Measurements from ENCODE around the gene TNKS2.
A peak's percentile ranks its signal among the peaks of the same experiment; 100 is the strongest.
"Not testable (repeated sequence)": the region's sequence is repeated elsewhere in the genome, so short reads cannot be mapped to it uniquely, and the experiment has no call there.

The TNKS2 gene

DNA sequence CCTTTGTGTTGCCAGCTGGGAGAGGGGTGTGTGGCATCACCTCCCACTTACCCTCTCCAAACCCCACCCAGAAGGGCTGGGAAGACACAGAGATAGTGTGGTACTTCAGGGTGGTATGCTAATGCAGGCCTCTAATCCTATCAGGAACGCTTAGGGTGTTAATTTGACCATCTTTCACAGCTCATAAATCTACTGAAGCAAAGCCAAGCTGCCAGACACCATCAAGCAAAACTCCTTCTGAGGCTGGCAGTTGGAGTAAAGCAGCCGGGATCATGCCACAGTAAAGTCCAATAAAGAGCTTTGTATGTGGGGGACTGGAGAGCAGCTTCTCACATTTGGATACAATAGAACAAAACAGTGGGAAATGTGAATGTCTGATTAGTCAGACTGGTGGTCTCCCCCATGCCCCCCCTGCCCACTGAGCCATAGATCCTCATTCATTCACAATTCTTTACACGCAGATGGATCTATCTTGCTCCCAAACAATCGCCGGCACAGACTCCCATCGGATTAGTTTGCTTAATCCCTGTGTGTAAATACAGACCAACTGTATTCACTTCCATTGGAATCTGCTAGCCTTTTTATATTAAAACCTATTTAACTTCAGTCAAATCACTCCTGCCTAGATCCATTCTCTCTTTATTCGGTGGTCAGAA lies 81.4 kb downstream of the TNKS2 start:
- no peak for DNase-seq

DNA sequence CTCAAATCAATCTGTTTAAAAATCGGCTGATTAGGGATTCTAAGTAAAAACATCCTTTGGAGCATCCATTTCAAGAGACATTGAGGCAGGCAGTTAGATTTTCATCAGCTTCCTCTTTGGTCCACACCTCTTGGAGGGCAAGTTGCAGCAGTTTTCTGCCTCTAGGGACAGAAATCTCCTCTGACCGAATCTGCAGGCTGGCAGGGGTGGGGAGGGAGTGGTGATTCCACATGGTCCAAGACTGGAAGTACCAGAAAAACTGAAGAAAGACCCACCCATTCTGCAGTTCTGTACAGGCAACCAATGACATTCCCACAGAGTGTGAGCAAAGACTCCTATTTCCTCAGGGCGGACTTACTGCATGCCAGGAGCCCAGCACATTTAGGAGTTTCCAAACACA lies 82.1 kb downstream of the TNKS2 start:
- no peak for DNase-seq

DNA sequence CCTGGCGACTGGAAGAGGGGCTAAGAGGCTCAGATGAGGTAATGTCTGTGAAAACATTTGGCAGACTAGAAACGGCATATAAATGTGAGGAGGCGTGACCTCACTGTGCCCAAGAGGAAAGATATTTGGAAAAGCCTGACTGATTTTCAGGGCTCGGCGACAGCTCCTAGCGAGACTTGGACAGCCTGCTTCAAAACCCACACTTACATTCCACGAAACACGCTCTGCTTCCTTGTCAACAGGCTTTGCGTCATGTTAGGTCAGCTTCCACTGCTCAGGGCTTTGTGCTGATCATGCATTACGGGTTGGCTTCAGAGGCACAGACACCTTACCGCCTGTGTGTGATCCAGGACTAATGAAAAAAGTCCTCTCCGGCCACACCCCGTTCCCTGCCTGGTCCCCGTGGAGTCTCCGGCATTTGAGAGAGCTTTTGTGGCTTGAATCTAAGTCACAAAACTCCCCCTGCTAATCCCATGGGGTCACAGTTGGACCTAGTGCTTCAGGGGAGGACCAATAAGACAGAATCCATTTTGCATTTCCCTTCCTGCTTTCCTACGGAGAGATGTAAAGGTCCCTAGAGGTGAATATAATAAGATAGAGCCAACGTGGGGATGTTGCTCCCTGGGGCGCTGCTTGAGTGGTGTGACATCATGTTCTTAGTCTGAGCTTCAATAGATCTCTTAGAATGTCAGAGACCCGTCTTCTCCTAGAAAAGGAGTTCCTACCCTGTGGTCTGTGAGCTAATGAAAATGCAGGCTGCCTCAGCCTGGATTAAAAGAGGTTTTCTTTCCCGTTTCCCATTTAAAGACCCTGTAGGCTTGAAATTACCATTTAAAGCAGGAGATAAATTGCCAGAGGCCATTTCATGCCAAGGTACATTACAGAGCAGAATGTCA lies 85.6 kb downstream of the TNKS2 start:
- DNase-seq: no peak

DNA sequence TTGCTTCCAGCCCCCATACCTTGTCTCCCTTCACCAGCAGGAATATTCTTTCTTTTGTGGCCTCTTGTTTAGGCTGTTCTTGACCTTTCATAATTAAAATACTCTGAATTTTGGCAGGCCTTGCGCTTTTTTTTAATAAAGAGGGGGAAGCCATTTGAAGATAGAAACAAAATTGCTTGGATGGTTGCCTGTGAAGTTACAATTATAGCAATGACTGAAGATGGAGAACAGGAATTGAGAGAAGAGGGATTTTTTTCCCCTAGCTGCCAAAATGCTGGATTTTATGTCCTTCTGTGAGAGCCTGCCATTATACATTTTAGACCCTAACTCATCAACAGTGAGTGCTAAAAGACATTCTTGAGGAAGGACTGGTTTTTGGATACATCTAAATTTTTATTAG lies 86.3 kb downstream of the TNKS2 start:
- DNase-seq: no peak

DNA sequence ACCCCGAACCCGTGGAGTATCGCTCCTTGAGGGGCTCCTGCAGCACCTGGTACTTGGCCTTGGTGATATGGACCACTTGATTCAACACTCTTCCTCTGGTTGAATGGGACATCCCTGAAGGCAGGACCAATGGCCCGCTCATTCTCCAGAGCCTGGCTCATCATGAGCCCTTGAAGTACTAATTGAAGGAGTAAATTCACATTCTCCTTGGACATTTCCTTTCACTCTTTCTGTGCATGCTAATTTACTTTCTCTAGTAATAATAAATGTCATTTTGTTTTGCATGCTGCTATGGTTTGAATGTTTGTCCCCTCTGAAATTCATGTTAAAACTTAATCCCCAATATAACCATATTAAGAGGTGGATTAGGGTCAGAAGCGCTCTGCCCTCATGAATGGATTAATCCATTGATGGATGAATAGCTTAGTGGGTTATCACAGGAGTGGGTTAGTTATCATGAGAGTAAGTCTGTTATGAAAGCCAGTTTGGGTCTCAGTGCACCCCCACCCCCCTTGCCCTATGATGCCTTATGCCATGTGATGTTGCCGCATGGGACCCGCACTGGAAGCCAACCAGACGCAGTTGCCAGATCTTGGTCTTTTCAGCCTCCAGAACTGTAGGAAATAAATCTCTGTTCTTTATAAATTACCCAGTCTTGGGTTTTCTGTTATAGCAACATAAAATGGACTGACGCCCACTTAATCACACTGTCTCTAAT lies 87.3 kb downstream of the TNKS2 start:
- no peak for DNase-seq

DNA sequence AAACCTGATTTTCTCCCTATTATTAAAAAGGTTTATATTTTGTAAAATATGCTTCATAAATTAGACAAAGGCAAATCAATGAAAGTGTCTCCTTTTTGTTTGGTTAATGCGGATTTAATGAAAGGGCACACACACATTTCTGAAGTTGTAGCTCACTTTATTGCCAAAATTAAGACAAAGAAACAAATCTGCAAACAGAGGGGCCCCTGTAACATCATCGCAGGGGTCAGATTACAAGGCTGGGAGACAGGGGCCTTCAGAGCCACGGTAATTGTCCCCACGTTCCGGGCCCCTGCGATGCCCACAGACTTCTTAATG lies 88.7 kb downstream of the TNKS2 start:
- DNase-seq: no peak

DNA sequence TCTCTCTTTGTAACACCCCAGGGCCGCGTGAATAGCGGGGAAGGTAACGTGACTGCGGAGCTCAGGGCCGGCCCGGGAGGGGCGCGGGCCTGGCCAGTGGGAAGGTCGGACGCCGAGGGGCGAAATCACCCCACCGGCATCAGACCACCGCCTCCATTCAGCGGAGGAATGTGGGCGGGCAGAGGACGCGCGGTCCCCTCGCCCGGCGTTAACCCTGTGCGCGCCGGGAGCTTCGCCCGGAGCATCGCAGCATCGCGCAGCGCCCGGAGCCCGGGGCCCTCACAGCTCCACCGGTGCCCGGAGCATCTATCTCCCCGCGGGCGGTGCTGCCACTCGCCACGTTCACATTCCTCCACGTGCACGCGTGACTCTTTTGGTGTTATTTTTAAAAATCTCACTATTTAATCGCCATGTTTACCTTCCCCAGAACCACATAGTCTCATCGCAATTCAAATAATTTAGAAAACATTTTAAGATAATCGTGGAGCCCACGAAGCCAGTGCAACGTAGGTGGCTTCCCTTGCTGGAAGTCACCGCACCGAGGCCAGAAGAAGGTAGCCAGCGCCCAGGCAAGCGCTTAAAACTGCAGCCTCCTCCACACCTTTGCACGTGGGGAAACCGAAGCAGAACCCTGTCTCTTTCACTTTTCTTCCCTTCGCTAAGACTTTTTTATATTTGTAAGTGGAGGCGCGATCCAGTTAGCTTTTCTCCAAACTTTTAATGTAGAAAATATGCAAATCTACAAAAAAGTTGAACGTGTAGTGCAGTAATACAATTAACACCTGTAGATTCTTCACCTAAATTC lies 89.2 kb downstream of the TNKS2 start:
- DNase-seq: peak; percentile 74

DNA sequence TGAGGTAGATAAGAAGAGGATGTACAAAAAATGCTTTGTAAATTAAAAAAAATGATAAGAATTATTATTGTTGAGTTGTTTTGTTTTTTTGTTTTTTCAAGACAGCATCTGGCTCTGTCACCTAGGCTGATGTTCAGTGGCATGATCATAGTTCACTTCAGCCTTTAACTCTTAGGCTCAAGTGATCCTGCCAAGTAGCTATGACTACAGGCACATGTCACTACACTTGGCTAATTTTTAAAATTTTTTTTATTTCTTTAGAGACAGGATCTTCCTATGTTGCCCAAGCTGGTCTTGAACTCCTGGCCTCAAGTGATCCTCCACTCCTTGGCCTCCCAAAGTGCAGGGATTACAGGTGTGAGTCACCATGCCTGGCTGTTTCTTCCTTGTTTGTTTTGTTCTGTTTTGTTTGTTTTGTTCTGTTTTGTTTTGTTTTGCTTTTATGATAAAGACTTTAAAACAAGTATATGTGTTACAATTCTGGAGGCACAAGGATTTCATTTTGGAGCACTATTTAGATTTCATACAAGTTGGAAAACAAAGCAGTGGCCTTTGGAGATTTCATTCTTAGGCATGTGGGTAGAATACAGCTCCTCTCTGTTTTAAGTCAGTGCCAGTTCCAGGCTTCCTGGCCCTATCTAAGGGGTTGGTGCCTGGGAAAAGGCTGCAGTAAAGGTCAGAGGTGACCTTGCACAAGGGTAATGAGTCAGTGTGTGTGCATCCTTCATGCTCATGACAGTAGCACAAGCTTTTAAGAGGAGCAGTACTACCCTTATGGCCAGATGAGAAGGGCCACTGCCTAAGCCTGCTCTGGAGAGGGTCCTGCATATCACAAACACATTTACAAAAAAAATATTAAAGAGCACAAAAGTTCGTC lies 93.1 kb downstream of the TNKS2 start:
- DNase-seq: no peak

DNA sequence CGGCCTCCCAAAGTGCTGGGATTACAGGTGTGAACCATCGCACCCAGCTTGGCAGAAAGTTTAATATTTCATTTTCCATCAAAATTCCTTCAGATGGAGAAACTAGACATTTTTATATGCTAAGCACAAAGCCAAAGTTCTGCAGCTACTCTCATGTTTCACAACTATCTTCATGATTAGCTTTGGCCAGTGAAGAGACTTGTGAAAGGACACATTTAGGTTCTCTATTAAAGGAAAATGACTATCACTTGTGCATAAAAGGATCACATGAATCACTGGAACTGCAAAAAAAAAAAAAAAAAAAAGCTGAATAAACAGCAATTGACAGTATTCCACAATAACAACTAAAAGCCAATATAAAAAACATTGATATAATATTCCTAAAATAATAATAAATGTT lies 94.8 kb downstream of the TNKS2 start:
- no peak for DNase-seq

DNA sequence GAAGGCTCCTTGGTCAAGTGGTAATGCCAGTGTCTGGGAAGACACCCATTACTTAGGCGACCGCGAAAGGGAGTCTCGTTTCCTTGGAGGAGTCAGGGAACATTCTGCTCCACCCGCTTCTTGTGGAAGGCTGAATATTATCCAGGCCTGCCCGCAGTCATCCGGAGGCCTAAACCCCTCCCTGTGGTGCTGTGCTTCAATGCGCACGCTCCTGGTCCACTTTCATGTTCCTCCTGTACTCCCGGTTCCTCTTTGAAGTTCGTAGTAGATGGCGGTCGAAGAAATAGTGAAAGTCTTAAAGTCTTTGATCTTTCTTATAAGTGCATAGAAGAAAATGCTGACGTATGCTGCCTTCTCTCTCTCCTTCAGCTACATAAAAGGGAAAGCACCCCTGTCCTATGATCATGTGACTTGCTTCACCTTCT lies 96.0 kb downstream of the TNKS2 start:
- DNase-seq: not testable (repeated sequence)

DNA sequence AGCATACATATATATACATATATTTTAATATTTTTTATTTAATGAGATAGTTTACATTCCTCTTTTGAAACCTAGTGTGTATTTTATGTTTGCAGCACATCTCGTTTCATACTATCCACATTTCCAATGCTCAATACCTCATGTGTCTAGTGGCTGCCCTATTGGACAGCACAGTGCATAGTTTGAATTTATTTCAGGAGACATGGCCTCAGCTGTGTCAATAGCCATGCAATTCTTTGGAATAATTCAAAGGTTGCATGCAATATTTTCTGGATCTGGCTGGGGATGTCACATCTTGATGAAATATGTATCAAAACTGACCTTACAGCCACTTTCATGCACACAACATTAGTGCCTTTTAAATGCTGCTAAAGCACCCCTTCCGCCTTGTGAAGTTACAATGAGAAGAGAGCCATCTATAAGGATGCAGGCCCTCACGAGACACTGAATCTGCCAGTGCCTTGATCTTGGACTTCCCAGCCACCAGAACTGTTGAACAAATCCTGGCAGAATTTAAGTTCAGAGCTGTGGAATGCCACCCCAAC lies 98.1 kb downstream of the TNKS2 start:
- DNase-seq: no peak

DNA sequence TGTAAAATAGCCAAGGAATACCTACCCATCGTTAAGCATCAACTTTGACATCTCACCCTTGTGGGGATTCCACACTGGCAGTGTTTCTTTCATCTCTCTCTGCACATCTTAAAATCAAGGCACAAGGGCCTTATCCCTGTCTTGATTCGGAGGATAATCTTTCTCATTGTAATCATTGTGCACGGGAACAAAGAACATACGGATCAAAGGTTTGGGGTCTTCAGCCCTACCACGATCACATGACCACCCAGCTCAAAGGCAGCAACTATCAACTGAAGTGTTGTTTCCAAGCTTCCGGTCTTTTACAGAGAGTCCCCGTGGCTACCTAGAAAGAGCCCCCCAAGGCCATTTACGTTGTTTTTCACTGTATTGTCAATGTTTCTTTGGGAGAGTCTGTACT lies 99.2 kb downstream of the TNKS2 start:
- no peak for DNase-seq

DNA sequence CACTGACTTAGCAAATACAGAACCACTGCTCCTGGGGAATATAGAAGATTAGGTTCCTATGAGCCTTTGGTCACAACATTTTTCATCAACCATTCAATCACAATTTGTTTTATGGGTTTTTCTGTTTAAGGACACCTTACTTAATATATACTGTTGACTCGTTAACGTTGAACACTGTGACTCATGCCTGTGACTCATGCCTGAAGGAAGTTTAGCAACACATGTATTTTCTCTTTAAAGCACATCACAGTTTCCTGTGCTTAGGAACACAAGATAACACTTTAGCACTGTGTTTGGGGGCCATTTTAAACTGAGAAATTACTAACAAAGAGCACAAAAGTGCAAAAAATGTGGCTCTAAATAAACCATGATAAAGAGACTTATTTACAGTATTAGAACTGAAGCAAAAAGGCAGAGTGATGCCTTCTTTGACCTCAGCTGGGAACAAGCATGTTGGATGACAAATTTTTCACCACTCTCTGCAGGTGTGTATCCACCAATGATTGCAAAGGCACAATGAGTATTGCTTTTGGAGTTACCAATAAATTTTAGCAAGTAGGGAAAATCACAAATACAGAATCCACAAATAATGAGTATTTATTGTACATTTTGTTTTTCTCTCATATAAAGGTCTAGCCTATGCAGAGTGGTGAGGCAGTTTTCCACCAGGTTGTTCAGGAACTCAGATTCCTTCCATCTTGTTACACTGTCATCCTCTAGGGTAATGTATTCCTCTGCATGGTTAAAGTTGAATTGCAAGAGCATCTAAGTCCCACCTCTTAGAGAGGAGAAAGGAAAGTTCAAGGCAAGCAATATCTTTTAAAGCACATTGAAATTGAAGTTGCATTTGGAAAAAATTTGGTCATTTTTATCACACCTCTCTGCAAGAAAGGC lies 103.8 kb downstream of the TNKS2 start:
- no peak for DNase-seq

DNA sequence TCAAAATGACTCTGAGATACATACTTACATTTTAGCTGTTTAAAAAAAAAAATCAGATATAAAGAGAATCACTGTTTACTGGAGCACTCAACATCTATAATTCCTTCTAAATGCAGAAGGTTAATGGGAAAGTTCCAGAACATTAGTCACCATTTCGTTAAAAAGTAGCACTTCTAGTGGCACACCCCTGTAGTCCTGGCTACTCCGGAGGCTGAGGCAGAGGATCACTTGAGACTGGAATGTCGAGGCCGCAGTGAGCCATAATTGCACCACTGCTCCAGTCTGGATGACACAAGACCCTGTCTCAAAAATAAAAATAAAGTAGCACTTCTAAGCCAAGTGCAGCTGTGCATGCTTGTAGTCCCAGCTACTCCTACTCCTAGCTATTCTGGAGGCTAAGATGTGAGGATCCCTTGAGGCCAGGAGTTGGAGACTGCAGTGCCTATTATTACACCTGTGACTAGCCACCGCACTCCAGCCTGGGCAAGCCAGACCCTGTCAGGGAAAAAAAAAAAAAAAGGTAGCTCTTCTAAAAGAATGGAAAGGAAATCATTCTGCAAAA lies 108.9 kb downstream of the TNKS2 start:
- DNase-seq: no peak

DNA sequence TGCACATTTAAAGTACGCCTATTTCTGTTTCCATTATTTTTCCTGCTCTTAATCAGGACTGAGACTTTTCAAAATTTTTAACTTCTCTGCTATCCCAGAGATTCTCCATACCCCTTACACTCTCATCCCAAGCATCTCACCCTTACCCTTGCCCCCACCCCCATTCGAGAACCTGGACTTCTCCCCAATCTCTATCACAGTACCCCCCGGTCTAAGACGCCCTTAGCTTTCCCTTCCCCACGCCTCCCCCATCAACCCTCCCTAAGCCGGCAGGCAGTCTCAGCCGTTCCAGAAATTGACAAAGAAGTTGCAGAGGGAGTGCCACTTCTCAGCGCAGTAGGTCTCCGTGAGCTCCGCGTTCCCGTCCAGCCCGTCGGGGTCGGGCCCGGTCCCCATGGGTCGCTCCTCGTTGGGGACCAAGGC lies 109.7 kb downstream of the TNKS2 start:
- DNase-seq: no peak

DNA sequence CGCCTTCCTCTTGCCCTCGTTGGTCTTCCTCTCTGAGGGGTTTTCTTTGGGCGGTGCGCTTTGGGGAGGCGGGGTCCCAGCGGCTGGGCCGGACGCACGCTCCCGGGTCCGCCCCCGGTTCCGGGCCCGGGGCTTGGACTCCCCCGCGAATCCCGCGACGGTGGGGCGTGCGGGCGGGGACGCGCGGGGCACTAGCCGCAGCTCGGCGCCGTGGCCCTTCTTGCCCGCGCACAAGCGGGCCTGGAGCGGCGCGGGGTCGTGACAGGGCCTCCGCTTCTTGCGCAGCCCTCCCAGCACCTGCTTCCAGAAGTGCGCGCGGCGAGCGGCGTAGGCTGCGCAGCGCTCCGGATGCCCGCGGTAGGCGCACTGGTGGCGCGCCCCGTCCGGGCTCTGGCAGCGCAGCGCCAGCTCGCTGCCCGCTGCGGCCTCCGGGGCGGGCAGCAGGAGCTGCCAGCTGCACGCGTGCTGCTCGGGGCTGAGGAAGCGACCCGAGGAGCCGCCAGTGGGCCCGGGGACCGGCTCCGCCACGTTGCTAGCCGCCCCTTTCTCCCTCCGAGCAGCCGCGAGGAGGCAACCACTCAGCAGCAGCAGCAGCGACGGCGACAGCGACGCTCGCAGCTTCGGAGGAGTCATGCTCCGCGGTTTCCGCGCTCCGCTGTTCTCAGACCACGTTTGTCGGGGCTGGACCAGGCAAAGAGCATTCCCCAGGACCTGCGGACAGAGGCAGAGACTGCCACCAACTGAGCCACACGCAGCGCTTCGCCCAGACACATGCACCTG lies 110.3 kb downstream of the TNKS2 start:
- DNase-seq: peak; percentile 92

DNA sequence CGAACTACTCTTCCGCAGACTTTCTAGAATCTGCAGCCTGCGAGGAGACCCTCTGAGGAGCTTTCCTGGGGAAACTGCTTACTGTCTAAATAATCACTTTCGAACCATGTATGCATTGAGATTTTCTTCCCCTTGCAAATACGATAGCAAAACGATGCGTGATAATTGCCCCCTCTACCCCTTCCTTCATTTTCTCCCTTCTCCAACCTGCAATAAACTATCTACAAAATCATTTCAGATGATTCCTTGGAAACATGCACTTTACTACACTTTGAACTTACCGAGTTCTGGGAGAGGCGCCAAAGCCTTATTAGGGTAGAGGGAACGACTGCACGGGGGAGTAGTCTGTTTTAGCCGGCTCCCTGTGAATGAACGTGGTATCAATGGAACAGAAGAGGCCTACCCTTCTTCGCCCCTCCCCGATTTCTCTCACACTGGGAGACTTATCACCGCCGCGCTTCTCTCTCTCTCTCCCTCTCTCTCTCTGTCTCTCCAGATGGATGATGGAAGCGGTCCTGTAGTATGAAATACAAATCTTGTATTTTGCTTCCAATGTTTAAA lies 111.0 kb downstream of the TNKS2 start, which contains the start of gene FGFBP3:
TSS of gene FGFBP3 (minus strand) at position 370 of the 561 bp plus-strand sequence. CDS start 517 bp downstream, outside the sequence.
- peak; percentile 65 for DNase-seq

DNA sequence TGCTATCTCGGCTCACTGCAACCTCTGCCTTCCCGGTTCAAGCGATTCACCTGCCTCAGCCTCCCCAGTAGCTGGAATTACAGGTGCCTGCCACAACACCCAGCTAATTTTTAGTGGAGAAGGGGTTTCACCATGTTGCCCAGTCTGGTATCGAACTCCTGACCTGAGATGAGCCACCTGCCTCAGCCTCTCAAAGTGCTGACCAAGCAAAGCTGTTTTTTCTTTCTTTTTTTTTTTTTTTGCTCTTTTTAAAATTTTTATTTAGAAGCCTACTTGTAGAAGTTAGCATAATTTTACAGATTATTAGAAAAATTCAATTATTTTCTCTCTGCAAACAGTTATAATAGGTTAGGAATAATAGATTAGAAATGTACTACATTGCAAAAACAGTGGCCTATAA lies 112.2 kb downstream of the TNKS2 start:
- no peak for DNase-seq

Data from activated CD8-positive, alpha-beta memory T cell treated with anti-CD3 and anti-CD28 coated beads for 24 hours (primary cell).